ENCODE measurements around the gene XRCC4. TPM values are rescaled to one million over a fixed set of nuclear protein-coding genes. Genes with fewer than 3 reads are reported as not detected.
"Not testable (repeated sequence)": the region's sequence is repeated elsewhere in the genome, so short reads cannot be mapped to it uniquely, and the experiment has no call there.

XRCC4 gene
- total RNA-seq, 1 donor from 2014 or later: 12.9 TPM

DNA sequence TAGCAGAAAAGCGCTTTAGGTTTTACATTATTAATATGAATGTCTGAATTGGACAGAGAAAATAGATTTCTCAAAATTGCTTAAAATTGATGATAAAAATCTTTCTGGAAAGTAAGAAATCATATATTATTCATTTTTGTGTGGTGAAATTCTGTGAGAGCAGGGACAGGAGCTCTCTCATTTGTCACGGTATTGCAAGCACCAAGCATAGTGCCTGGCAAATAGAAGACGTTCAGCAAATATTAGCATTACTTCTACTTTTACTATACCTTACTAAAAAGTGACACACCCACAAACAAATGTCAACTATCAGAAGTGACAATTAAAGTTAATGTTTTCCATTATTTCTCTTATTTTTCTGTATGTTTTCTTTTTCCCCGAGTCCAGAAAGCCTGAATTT lies 69.1 kb downstream of the XRCC4 start:
- H3K27me3 Mint-ChIP-seq: no peaks in the 10 kb centered on the region
- H3K36me3 Mint-ChIP-seq (ENCODE audit: insufficient read depth): peaks cover 2% of the 10 kb centered on the region
- TF ChIP-seq, protein P1, sequence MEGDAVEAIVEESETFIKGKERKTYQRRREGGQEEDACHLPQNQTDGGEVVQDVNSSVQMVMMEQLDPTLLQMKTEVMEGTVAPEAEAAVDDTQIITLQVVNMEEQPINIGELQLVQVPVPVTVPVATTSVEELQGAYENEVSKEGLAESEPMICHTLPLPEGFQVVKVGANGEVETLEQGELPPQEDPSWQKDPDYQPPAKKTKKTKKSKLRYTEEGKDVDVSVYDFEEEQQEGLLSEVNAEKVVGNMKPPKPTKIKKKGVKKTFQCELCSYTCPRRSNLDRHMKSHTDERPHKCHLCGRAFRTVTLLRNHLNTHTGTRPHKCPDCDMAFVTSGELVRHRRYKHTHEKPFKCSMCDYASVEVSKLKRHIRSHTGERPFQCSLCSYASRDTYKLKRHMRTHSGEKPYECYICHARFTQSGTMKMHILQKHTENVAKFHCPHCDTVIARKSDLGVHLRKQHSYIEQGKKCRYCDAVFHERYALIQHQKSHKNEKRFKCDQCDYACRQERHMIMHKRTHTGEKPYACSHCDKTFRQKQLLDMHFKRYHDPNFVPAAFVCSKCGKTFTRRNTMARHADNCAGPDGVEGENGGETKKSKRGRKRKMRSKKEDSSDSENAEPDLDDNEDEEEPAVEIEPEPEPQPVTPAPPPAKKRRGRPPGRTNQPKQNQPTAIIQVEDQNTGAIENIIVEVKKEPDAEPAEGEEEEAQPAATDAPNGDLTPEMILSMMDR (IDR thresholded peaks at IDR 0.05; ENCODE audit: unreplicated experiment): no peak
- H3K4me1 Mint-ChIP-seq (ENCODE audit: low read depth): peaks cover 23% of the 10 kb centered on the region
- DNase-seq (ENCODE audit: low spot score, unreplicated experiment): no peak
- peaks cover 10% of the 10 kb centered on the region for H3K9me3 Mint-ChIP-seq (ENCODE audit: low read depth)
- no peak overlapping the region for H3K27ac Mint-ChIP-seq
- H3K4me3 Mint-ChIP-seq (ENCODE audit: low read depth): no peak overlapping the region

DNA sequence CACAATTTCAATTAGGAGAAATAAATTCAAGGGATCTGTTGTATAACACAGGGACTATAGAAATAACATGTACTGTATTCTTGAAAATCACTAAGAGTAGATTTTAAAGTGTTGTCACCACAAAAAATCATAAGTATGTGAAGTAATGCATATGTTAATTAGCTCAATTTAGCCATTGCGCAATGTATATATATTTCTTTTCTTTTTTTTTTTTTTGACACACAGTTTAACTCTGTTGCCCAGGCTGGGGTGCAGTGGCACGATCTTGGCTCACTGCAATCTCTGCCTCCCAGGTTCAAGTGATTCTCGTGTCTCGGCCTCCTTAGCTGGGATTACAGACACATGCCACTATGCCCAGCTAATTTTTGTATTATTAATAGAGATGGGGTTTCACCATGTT lies 70.2 kb downstream of the XRCC4 start:
- no peaks in the 10 kb centered on the region for H3K27me3 Mint-ChIP-seq
- no peak overlapping the region for H3K27ac Mint-ChIP-seq
- peaks cover 7% of the 10 kb centered on the region for H3K9me3 Mint-ChIP-seq (ENCODE audit: low read depth)

DNA sequence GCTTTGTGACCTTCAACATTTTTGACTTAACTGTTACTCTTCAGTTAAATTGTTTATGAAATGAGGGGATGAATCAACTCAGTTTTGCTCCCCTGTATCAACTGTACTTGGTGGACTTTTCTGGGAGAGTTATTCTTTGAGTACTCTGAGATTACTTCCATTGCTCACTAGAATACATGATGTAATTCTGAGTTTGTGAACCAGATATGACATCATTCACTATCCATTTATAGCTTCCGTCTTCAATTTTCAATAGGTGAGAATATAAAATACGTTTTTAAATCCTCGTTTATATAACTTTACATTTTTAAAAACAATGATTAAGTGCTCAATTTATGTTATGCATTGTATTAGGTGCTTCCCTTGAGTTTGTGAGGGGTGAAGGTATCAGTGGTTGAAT lies 71.0 kb downstream of the XRCC4 start:
- H3K36me3 Mint-ChIP-seq (ENCODE audit: insufficient read depth): no peaks in the 10 kb centered on the region
- H3K27me3 Mint-ChIP-seq: no peaks in the 10 kb centered on the region
- H3K4me3 Mint-ChIP-seq (ENCODE audit: low read depth): no peak overlapping the region
- H3K4me1 Mint-ChIP-seq (ENCODE audit: low read depth): peaks cover 23% of the 10 kb centered on the region
- DNase-seq (ENCODE audit: low spot score, unreplicated experiment): no peak
- H3K9me3 Mint-ChIP-seq (ENCODE audit: low read depth): peaks cover 7% of the 10 kb centered on the region
- TF ChIP-seq, protein P1 (IDR thresholded peaks at IDR 0.05; ENCODE audit: unreplicated experiment): no peak
- H3K27ac Mint-ChIP-seq: no peak overlapping the region

More for the DNA sequence above, 70.2 kb downstream of the XRCC4 start:
- TF ChIP-seq, protein P1 (IDR thresholded peaks at IDR 0.05; ENCODE audit: unreplicated experiment): no peak
- Mint-ChIP-seq H3K36me3 (ENCODE audit: insufficient read depth) (no peaks in the 10 kb centered on the region), H3K4me1 (ENCODE audit: low read depth) (peaks cover 23% of the 10 kb centered on the region), H3K4me3 (ENCODE audit: low read depth) (no peak overlapping the region)
- DNase-seq (ENCODE audit: low spot score, unreplicated experiment): no peak

DNA sequence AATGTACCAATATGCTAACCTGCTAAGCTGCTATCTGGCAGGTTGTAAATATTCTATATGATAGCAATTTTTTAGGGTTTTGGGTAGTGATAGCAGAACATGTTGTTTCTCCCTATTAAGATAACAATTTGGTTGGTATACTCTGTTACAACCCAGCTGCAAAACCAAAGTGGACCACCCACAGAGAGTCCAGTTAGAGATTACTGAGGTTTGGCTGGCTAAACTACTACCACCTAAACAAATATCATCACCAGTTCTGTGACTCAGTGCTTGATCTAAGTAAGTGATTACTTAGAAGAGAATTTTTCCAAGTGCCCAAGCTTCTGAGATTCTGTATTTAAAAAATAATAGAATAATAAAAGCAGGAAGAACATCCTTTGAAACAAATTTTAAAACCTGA lies 72.3 kb downstream of the XRCC4 start:
- Mint-ChIP-seq H3K36me3 (ENCODE audit: insufficient read depth) (no peaks in the 10 kb centered on the region), H3K4me3 (ENCODE audit: low read depth) (no peak overlapping the region), H3K27ac (no peak overlapping the region), H3K9me3 (ENCODE audit: low read depth) (peaks cover 3% of the 10 kb centered on the region), H3K27me3 (no peaks in the 10 kb centered on the region), H3K4me1 (ENCODE audit: low read depth) (peaks cover 23% of the 10 kb centered on the region)
- TF ChIP-seq, protein P1 (IDR thresholded peaks at IDR 0.05; ENCODE audit: unreplicated experiment): no peak
- no peak for DNase-seq (ENCODE audit: low spot score, unreplicated experiment)

DNA sequence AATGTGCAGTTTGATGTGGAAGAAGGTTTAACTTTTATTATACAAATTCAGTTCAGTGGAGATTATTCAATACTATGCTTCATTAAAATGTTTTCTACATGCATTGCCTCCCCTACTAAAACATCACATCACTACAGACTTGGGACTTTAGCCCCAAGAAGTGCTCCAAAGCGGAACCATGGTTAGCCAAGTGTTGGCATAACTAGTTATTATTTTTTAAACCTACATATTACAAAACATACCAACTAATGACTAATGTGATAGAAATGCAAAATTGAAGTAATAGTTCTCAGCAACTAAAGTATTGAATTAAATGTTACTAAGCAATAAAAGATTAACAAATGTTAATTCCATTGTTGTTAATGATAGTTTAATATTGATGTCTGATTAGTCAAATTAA lies 74.5 kb downstream of the XRCC4 start:
- H3K9me3 Mint-ChIP-seq (ENCODE audit: low read depth): peaks cover 3% of the 10 kb centered on the region
- no peak for DNase-seq (ENCODE audit: low spot score, unreplicated experiment)
- peaks cover 10% of the 10 kb centered on the region for H3K4me1 Mint-ChIP-seq (ENCODE audit: low read depth)
- no peak overlapping the region for H3K27ac Mint-ChIP-seq
- no peaks in the 10 kb centered on the region for H3K36me3 Mint-ChIP-seq (ENCODE audit: insufficient read depth)
- H3K4me3 Mint-ChIP-seq (ENCODE audit: low read depth): no peak overlapping the region
- no peaks in the 10 kb centered on the region for H3K27me3 Mint-ChIP-seq
- TF ChIP-seq, protein P1 (IDR thresholded peaks at IDR 0.05; ENCODE audit: unreplicated experiment): no peak

GRCh38 chr5:83152996-83153395 lies 75.6 kb downstream of the XRCC4 start:
- not testable (repeated sequence) for H3K27ac Mint-ChIP-seq; H3K4me3 Mint-ChIP-seq (ENCODE audit: low read depth); H3K27me3 Mint-ChIP-seq; DNase-seq (ENCODE audit: low spot score, unreplicated experiment); H3K4me1 Mint-ChIP-seq (ENCODE audit: low read depth); H3K9me3 Mint-ChIP-seq (ENCODE audit: low read depth); H3K36me3 Mint-ChIP-seq (ENCODE audit: insufficient read depth)

All from progenitor cell of endocrine pancreas (in vitro differentiated cells).